Body of pancreas (tissue), 4 donors: ENCODE results near the gene CYTIP. TPM values are rescaled to one million over a fixed set of nuclear protein-coding genes. Genes with fewer than 3 reads are reported as not detected.

ENCODE experiments used
- ATAC-seq: fragments of 150-250 bp; one replicate; pipeline ENCODE4 v1.9.1; 2016
- DNase-seq, 4 donors: peaks; one replicate each; pipeline ENCODE4 v3.0.0-alpha.2; 2019
- H3K27ac ChIP-seq, 4 donors: fragments of 200-600 bp; sonication (generic); 1 replicate in 3 of 4; 2 replicates in 1 of 4; pipeline versions ENCODE4 v1.5.1 to v1.6.1; 2016 to 2019; ENCODE audit warnings: mild to moderate bottlenecking in 1 of 4, mixed read lengths in 1 of 4, moderate library complexity in 1 of 4
- H3K27me3 ChIP-seq, 2 donors: fragments of 200-600 bp; sonication (generic); one replicate each; pipeline ENCODE4 v1.6.0; 2016; ENCODE audit warnings: mild to moderate bottlenecking in 1 of 2
- H3K36me3 ChIP-seq, 2 donors: fragments of 200-600 bp; sonication (generic); replicated peaks in 1 of 2; 2 replicates each; pipeline ENCODE4 v1.5.1; 2016; ENCODE audit warnings: low read depth in 2 of 2; ENCODE audit not compliant: insufficient read depth in 1 of 2
- H3K4me1 ChIP-seq: fragments of 200-600 bp; sonication (generic); one replicate; pipeline ENCODE4 v1.6.0; 2016
- H3K4me3 ChIP-seq, 2 donors: fragments of 200-600 bp; sonication (generic); 1 replicate in 1 of 2; 2 replicates in 1 of 2; pipeline ENCODE4 v1.5.1; 2016 to 2019
- H3K9me3 ChIP-seq, 3 donors: fragments of 200-600 bp; sonication (generic); 1 replicate in 2 of 3; 2 replicates in 1 of 3; pipeline ENCODE4 v1.5.1; 2016
- POLR2A ChIP-seq, 3 donors: fragments of 450-650 bp; IDR thresholded peaks; one replicate each; pipeline ENCODE4 v1.6.1; 2016; ENCODE audit warnings: antibody characterized with exemption in 3 of 3, mild to moderate bottlenecking in 2 of 3
- WGBS, 2 donors: methylation state at CpG; one replicate each; pipeline ENCODE4 v1.1.5; 2017; 5-methylcytosine and 5-hydroxymethylcytosine counted together
- intact Hi-C: fragments of 100-400 bp; cut with DNase I; formaldehyde crosslinking; loops from one replicate; pipeline ENCODE4 v1.15.1; 2023
- total RNA-seq, 2 donors: library from RNA; depleted of rRNA; stranded (reverse); fragments of >200 nt; gene quantifications; one replicate each; pipeline ENCODE4 v1.1.0, GENCODE V29; 2016
- TF ChIP-seq, protein P1 (sequence below), 7 experiments: fragments of 450-650 bp in 4 of 7; fragments of 200-600 bp in 3 of 7; sonication (generic) in 3 of 7; IDR thresholded peaks; one replicate each; pipeline ENCODE4 v1.5.1; 2016 to 2019; ENCODE audit warnings: antibody characterized with exemption in 7 of 7

Gene CYTIP
- total RNA-seq, 2 donors from 2014 or later: 5.6 to 10.6 TPM

DNA sequence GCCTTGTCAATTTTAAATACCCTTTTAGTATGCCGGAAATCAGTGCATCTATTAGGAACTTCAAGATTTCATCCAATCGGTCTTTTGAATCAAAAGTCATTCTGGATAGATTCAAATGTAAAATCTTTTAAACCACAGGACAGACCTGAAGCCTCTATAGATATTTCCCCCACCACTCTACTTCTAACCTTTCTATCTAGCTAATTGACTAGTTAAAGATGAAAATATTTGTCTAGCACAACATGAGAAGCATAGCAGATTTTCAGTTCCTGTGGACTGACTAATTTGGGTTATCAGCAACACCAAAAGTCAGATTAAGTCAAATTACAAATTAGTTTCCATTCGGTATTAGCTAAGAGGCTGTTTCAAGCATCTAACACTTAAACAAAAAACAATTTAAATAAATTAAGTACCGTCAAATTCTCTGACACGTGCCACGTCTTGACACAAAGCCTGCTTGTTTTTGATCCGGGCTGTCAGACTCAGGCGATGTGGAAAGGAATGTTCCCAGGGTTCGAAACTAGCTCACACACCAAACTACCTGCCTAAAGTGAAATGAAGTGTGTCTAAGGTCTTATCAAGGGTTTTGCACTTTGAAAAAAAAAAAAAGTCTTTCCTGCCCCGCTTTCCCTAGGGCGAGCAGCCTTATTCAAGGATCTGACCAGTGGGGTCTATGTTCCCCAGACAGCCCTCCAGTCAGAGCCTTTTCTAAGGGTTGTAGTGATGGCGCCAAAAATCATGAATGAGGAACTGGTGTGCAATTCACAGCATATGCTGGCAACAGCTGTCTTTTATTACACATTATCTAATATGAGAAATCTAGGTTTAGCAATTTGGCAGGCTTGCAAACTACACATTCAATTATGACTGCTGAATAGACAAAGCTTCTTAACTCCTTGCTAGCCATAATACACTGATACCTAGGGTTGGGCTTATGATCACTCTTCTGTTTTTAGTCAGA is 4.7 kb downstream of the CYTIP start:
- Histone ChIP-seq H3K27me3 (no peaks in the 10 kb centered on the region), H3K27ac (peak overlapping the region in 1 of 4 donors; percentile 8), H3K4me1 (peaks cover 29% of the 10 kb centered on the region), H3K4me3 (no peak overlapping the region), H3K36me3 (no peaks in the 10 kb centered on the region), H3K9me3 (no peaks in the 10 kb centered on the region)
- 21% methylated on average over 12 of the region's 12 CpGs for WGBS, 2 donors
- ATAC-seq (peak; percentile 42), DNase-seq (no peak)
- intact Hi-C loops: no loop called here
- TF ChIP-seq, protein P1, sequence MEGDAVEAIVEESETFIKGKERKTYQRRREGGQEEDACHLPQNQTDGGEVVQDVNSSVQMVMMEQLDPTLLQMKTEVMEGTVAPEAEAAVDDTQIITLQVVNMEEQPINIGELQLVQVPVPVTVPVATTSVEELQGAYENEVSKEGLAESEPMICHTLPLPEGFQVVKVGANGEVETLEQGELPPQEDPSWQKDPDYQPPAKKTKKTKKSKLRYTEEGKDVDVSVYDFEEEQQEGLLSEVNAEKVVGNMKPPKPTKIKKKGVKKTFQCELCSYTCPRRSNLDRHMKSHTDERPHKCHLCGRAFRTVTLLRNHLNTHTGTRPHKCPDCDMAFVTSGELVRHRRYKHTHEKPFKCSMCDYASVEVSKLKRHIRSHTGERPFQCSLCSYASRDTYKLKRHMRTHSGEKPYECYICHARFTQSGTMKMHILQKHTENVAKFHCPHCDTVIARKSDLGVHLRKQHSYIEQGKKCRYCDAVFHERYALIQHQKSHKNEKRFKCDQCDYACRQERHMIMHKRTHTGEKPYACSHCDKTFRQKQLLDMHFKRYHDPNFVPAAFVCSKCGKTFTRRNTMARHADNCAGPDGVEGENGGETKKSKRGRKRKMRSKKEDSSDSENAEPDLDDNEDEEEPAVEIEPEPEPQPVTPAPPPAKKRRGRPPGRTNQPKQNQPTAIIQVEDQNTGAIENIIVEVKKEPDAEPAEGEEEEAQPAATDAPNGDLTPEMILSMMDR (IDR thresholded peaks at IDR 0.05): no peak
- no peak for TF ChIP-seq POLR2A (IDR thresholded peaks at IDR 0.05)

DNA sequence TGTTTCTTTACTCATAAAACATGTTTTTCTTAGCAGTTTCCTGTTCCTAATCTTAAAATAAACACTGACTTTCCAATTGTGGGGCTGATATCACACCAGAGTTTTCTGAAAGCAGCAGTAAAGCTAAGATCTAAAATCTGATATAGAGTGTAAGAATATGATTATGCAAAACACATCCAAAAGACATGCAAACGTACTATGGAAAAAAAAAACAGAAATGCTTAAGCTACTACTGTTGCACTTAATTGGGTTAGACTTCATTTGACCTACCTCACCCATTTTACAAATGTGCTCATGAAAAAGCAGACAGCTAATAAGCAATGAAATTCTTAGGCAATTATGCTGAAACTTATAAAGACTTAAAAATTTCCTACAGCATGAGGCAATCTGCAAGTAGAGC is 10.5 kb downstream of the CYTIP start:
- Histone ChIP-seq H3K4me1 (peaks cover 23% of the 10 kb centered on the region), H3K27ac (peak overlapping the region in 1 of 4 donors; percentile 27), H3K36me3 (no peaks in the 10 kb centered on the region), H3K4me3 (no peak overlapping the region), H3K9me3 (no peaks in the 10 kb centered on the region), H3K27me3 (no peaks in the 10 kb centered on the region)
- no peak for TF ChIP-seq POLR2A (IDR thresholded peaks at IDR 0.05)
- TF ChIP-seq, protein P1 (IDR thresholded peaks at IDR 0.05): no peak
- intact Hi-C loops: no loop called here
- no peak for ATAC-seq
- WGBS, 2 donors: 19 to 22% methylated on average over 1 of the region's 1 CpG
- no peak for DNase-seq

DNA sequence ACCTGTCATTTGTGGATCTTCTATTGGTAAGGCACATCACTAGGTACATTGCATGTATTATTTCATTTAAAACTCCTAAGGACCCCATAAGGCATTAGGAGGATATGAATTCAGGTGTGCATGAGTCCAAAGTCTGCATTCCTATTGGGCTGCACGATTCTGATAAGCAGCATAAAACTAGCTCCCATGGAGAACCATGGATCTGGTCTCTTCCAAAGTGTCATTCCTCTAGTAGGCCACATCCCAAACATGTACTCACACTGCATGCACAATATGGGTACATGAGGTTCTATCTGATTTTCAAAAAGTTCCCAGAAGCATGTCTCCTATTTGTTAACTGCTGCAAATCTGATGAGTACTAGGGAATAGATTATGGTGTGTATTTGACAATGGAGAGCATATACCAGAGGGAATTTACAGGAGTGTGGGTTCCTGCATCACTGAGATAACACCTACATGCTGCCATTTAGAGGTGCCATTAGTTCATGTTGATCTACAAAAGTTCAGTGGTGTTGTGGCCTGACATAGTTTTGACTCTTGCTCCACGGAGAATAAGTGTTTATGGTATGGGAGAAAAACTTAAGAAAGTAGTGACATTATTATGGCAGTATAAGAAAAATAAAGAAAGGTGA is 11.3 kb downstream of the CYTIP start:
- 66 to 78% methylated on average over 2 of the region's 2 CpGs for WGBS, 2 donors
- Histone ChIP-seq H3K4me1 (peaks cover 23% of the 10 kb centered on the region), H3K9me3 (no peaks in the 10 kb centered on the region), H3K27me3 (no peaks in the 10 kb centered on the region), H3K27ac (no peak overlapping the region), H3K36me3 (no peaks in the 10 kb centered on the region), H3K4me3 (no peak overlapping the region)
- intact Hi-C loops: no loop called here
- TF ChIP-seq, protein P1 (IDR thresholded peaks at IDR 0.05): no peak
- no peak for TF ChIP-seq POLR2A (IDR thresholded peaks at IDR 0.05)
- no peak for ATAC-seq
- DNase-seq: no peak

DNA sequence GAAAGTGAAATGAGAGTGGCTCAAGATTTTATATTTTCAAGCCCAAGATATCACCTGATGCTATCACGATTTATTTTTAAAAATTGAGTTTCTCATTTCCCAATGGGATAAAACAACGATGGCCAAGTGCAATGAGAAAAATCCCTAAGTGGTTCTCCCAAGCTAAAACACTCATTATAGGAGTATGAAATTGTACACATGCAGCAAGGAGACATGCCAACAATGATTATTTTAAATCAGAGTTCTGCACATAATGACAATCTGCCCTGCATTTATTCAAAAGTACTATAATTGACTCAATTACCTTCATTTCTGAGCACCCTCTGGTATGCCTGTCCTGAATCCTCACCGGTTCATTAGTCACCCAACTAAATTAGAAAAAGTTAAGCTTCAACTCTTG is 12.7 kb downstream of the CYTIP start:
- WGBS, 2 donors: 88 to 89% methylated on average over 3 of the region's 3 CpGs
- H3K4me1 ChIP-seq: peaks cover 23% of the 10 kb centered on the region
- intact Hi-C loops: no loop called here
- no peak for TF ChIP-seq POLR2A (IDR thresholded peaks at IDR 0.05)
- TF ChIP-seq, protein P1 (IDR thresholded peaks at IDR 0.05): no peak
- no peak for ATAC-seq
- no peaks in the 10 kb centered on the region for H3K9me3 ChIP-seq
- no peaks in the 10 kb centered on the region for H3K36me3 ChIP-seq
- no peaks in the 10 kb centered on the region for H3K27me3 ChIP-seq
- DNase-seq: no peak
- no peak overlapping the region for H3K4me3 ChIP-seq
- no peak overlapping the region for H3K27ac ChIP-seq
